ENCODE data around the gene ZBTB25. TPM values are rescaled to one million over a fixed set of nuclear protein-coding genes. Genes with fewer than 3 reads are reported as not detected.
A peak's percentile ranks its signal among the peaks of the same experiment; 100 is the strongest.

Gene ZBTB25
- total RNA-seq, 1 donor from 2014 or later = 9.4 TPM

GRCh38 chr14:64508215-64508776 is 4.7 kb upstream of the ZBTB25 start:
- Mint-ChIP-seq H3K36me3 (ENCODE audit: low read depth, unreplicated experiment) (peaks cover 5% of the 10 kb centered on the region), H3K9me3 (ENCODE audit: unreplicated experiment) (no peaks in the 10 kb centered on the region), H3K27me3 (ENCODE audit: unreplicated experiment) (peaks cover 9% of the 10 kb centered on the region), H3K4me3 (ENCODE audit: unreplicated experiment) (no peak overlapping the region), H3K4me1 (ENCODE audit: unreplicated experiment) (peaks cover 50% of the 10 kb centered on the region), H3K27ac (ENCODE audit: unreplicated experiment) (no peak overlapping the region)
- DNase-seq (ENCODE audit: low spot score) = no peak
- TF ChIP-seq CTCF (IDR thresholded peaks at IDR 0.05; ENCODE audit: unreplicated experiment) = no peak

GRCh38 chr14:64507376-64508156 is 3.9 kb upstream of the ZBTB25 start:
- Mint-ChIP-seq H3K27ac (ENCODE audit: unreplicated experiment) (no peak overlapping the region), H3K36me3 (ENCODE audit: low read depth, unreplicated experiment) (peaks cover 10% of the 10 kb centered on the region), H3K4me1 (ENCODE audit: unreplicated experiment) (peaks cover 55% of the 10 kb centered on the region), H3K27me3 (ENCODE audit: unreplicated experiment) (peaks cover 13% of the 10 kb centered on the region), H3K9me3 (ENCODE audit: unreplicated experiment) (no peaks in the 10 kb centered on the region), H3K4me3 (ENCODE audit: unreplicated experiment) (peak overlapping the region; percentile 97)
- no peak for TF ChIP-seq CTCF (IDR thresholded peaks at IDR 0.05; ENCODE audit: unreplicated experiment)
- no peak for DNase-seq (ENCODE audit: low spot score)

- Mint-ChIP-seq H3K4me3 (ENCODE audit: unreplicated experiment) (peak overlapping the region; percentile 97), H3K27ac (ENCODE audit: unreplicated experiment) (no peak overlapping the region), H3K27me3 (ENCODE audit: unreplicated experiment) (peaks cover 15% of the 10 kb centered on the region), H3K4me1 (ENCODE audit: unreplicated experiment) (peaks cover 62% of the 10 kb centered on the region), H3K9me3 (ENCODE audit: unreplicated experiment) (no peaks in the 10 kb centered on the region), H3K36me3 (ENCODE audit: low read depth, unreplicated experiment) (peaks cover 10% of the 10 kb centered on the region)
- DNase-seq (ENCODE audit: low spot score) = no peak
- no peak for TF ChIP-seq CTCF (IDR thresholded peaks at IDR 0.05; ENCODE audit: unreplicated experiment)
These were observed 3.1 kb upstream of the ZBTB25 start for GRCh38 chr14:64506721-64507120.

GRCh38 chr14:64504897-64505794 is 1.5 kb upstream of the ZBTB25 start:
- Mint-ChIP-seq H3K27me3 (ENCODE audit: unreplicated experiment) (peaks cover 15% of the 10 kb centered on the region), H3K4me3 (ENCODE audit: unreplicated experiment) (peak overlapping the region; percentile 97), H3K4me1 (ENCODE audit: unreplicated experiment) (peaks cover 49% of the 10 kb centered on the region), H3K9me3 (ENCODE audit: unreplicated experiment) (no peaks in the 10 kb centered on the region), H3K27ac (ENCODE audit: unreplicated experiment) (peak overlapping the region; percentile 97), H3K36me3 (ENCODE audit: low read depth, unreplicated experiment) (peaks cover 10% of the 10 kb centered on the region)
- TF ChIP-seq CTCF (IDR thresholded peaks at IDR 0.05; ENCODE audit: unreplicated experiment) = no peak
- DNase-seq (ENCODE audit: low spot score) = peak; percentile 72

Data from endothelial cell (in vitro differentiated cells).